ENCODE results near the gene NYNRIN. TPM values are rescaled to one million over a fixed set of nuclear protein-coding genes. Genes with fewer than 3 reads are reported as not detected.

The NYNRIN gene
- total RNA-seq, 1 experiment from 2014 or later = 18.7 TPM

GRCh38 chr14:24394275-24394674, 4.5 kb upstream of the NYNRIN start:
- no peaks in the 10 kb centered on the region for H3K79me2 ChIP-seq (ENCODE audit: insufficient read depth, low read length)
- no peak overlapping the region for H3K14ac ChIP-seq (ENCODE audit: insufficient read depth, low read length)
- no peak overlapping the region for H2BK12ac ChIP-seq (ENCODE audit: insufficient read length, low read depth, low read length)
- no peak overlapping the region for H2BK15ac ChIP-seq (ENCODE audit: low read depth, low read length)
- H4K20me1 ChIP-seq (ENCODE audit: control insufficient read depth, insufficient read depth, insufficient read length) = no peaks in the 10 kb centered on the region
- no peak overlapping the region for H2BK120ac ChIP-seq (ENCODE audit: low read depth, low read length, poor library complexity, severe bottlenecking)
- no peak overlapping the region for H3K18ac ChIP-seq (ENCODE audit: insufficient read length, low read depth, low read length)
- H3K9me3 Mint-ChIP-seq = no peaks in the 10 kb centered on the region
- WGBS (ENCODE audit: extremely low coverage, insufficient read length, low lambda C conversion rate) = no CpG with 5 or more reads among the region's 3 CpGs
- TF ChIP-seq CTCF (conservative IDR thresholded peaks at IDR 0.05) = no peak
- H3K23ac ChIP-seq (ENCODE audit: insufficient read length, low read depth, low read length) = no peak overlapping the region
- peaks cover 2% of the 10 kb centered on the region for H3K23me2 ChIP-seq (ENCODE audit: insufficient read length, low read depth, low read length, poor library complexity, severe bottlenecking)
- H2BK5ac ChIP-seq (ENCODE audit: insufficient read length, low read length) = no peak overlapping the region
- H4K8ac ChIP-seq (replicated peaks; ENCODE audit: insufficient read length, low read depth, low read length) = no peak overlapping the region
- H3K27ac ChIP-seq (ENCODE audit: insufficient read length, low read depth, low read length) = no peak overlapping the region
- no peak overlapping the region for H4K5ac ChIP-seq (ENCODE audit: insufficient read length, low read depth, low read length)
- no peak for DNase-seq
- no peak overlapping the region for H3K4me2 ChIP-seq (ENCODE audit: insufficient read depth, insufficient read length, low read length)
- H2BK20ac ChIP-seq (ENCODE audit: low read depth, low read length, poor library complexity, severe bottlenecking) = no peak overlapping the region
- no peaks in the 10 kb centered on the region for H3K4me1 ChIP-seq (ENCODE audit: insufficient read depth, low read length)
- H3K27me3 ChIP-seq (ENCODE audit: insufficient read depth, low read length) = no peaks in the 10 kb centered on the region
- H3K9me3 ChIP-seq (ENCODE audit: control insufficient read depth, low read depth, low read length) = no peaks in the 10 kb centered on the region
- H3K9ac ChIP-seq (ENCODE audit: extremely low read depth, insufficient read length, low read length) = no peak overlapping the region
- H2AK5ac ChIP-seq (ENCODE audit: insufficient read length, low read length) = no peak overlapping the region
- no peak overlapping the region for H3T11ph ChIP-seq (ENCODE audit: low read length)
- no peaks in the 10 kb centered on the region for H3K79me1 ChIP-seq (ENCODE audit: insufficient read depth, low read depth, low read length, poor library complexity, severe bottlenecking)
- peaks cover 9% of the 10 kb centered on the region for H3K27me3 Mint-ChIP-seq (ENCODE audit: low read depth)
- peaks cover 31 to 33% of the 10 kb centered on the region in 2 experiments for H3K4me1 Mint-ChIP-seq
- no peak overlapping the region for H3K27ac Mint-ChIP-seq
- no peaks in the 10 kb centered on the region for H3K36me3 Mint-ChIP-seq (ENCODE audit: insufficient read depth in 1 of 3, low read depth in 3 of 3)
- no peak overlapping the region for H3K4me3 Mint-ChIP-seq
- no peak overlapping the region for H2AFZ ChIP-seq (ENCODE audit: low read length)
- no peak overlapping the region for H3K4ac ChIP-seq (ENCODE audit: low read depth, low read length)
- no peak overlapping the region for H4K91ac ChIP-seq (ENCODE audit: insufficient read length, low read depth, low read length)
- H3K56ac ChIP-seq (ENCODE audit: insufficient read length, low read depth, low read length) = no peak overlapping the region
